C4-2B (cell line): Measurements from ENCODE around the gene ZHX3.

Experiments
- ZFX ChIP-seq: fragments of 450-650 bp; IDR thresholded peaks from 2 replicates; pipeline ENCODE4 v1.6.1; 2017
- TF ChIP-seq, protein P1 (sequence below): fragments of 450-650 bp; conservative IDR thresholded peaks from 2 replicates; pipeline ENCODE4 v1.5.1; 2017; ENCODE audit warnings: mild to moderate bottlenecking

DNA sequence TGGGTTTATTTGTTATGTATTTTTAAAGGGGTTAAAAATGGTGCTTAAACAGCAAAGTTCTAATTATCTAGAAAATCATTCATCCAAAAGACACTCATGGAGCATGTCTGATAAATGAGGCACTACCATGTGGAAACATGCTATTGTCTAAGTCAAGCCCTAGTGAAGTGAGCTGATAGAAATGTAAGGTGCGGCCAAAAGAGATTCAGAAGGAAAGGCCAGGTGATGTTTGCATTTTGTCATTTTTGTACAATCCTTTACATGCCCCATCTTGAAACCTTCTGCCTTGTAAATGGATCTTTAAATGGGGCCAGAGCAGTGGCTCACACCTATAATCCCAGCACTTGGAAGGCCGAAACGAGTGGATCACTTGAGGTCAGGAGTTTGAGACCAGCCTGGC lies 102.9 kb downstream of the ZHX3 start:
- TF ChIP-seq, protein P1, sequence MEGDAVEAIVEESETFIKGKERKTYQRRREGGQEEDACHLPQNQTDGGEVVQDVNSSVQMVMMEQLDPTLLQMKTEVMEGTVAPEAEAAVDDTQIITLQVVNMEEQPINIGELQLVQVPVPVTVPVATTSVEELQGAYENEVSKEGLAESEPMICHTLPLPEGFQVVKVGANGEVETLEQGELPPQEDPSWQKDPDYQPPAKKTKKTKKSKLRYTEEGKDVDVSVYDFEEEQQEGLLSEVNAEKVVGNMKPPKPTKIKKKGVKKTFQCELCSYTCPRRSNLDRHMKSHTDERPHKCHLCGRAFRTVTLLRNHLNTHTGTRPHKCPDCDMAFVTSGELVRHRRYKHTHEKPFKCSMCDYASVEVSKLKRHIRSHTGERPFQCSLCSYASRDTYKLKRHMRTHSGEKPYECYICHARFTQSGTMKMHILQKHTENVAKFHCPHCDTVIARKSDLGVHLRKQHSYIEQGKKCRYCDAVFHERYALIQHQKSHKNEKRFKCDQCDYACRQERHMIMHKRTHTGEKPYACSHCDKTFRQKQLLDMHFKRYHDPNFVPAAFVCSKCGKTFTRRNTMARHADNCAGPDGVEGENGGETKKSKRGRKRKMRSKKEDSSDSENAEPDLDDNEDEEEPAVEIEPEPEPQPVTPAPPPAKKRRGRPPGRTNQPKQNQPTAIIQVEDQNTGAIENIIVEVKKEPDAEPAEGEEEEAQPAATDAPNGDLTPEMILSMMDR, result no peak
- no peak for TF ChIP-seq ZFX
